HepG2 (cell line): ENCODE data around the gene FMC1. TPM values are rescaled to one million over a fixed set of nuclear protein-coding genes. Genes with fewer than 3 reads are reported as not detected.
A peak's percentile ranks its signal among the peaks of the same experiment; 100 is the strongest.

Experiments
- ATAC-seq: fragments of 200-7000 bp; cut with Tn5 transposase; 3 replicates; pipeline ENCODE4 v1.9.1; 2020; ENCODE audit warnings: mild to moderate bottlenecking, moderate library complexity
- BruUV-seq: library from RNA; stranded (reverse); fragments of 400-500 nt; replicated peaks from 2 replicates; lab custom pipeline; 2021; lab: Mats Ljungman, UMichigan
- CTCF ChIA-PET: fragments of 300-600 bp; formaldehyde crosslinking; extraction: SDS; loops from one replicate; lab custom pipeline; 2021; ENCODE audit warnings: low total read pairs, inconsistent platforms, low intra/inter-chr PET ratio; lab: Yijun Ruan, JAX
- POLR2A ChIA-PET: fragments of 350-600 bp; sonication (Branson Sonifier 250); formaldehyde crosslinking; loops from one replicate; lab custom pipeline; 2020; ENCODE audit warnings: antibody characterized with exemption, inconsistent platforms; lab: Yijun Ruan, JAX
- DNase-seq: peaks from one replicate; pipeline ENCODE4 v3.0.0-alpha.2; 2015; ENCODE audit warnings: low spot score
- FAIRE-seq: peaks from 3 replicates; lab custom pipeline; 2011; peaks lifted over from hg19 to GRCh38; lab: Jason Lieb, UNC
- H2AFZ ChIP-seq: one replicate; pipeline ENCODE4 v1.6.1; 2011; ENCODE audit warnings: low read length, inconsistent platforms
- H3K27ac ChIP-seq: fragments of 300-600 bp; 3 replicates; pipeline ENCODE4 v1.8.0; 2011; ENCODE audit warnings: mixed run types, mild to moderate bottlenecking, mixed read lengths, low read length, inconsistent platforms; ENCODE audit not compliant: insufficient read depth; ENCODE audit errors: extremely low read length
- H3K27me3 ChIP-seq, 2 experiments: fragments of 200-600 bp in 1 of 2; 2 replicates in 1 of 2; 3 replicates in 1 of 2; pipeline versions ENCODE4 v1.6.0 to v1.8.0; 2011; ENCODE audit warnings: low read length in 2 of 2, mild to moderate bottlenecking in 2 of 2, moderate library complexity in 2 of 2, inconsistent platforms in 1 of 2; ENCODE audit not compliant: insufficient read depth in 2 of 2, control insufficient read depth in 1 of 2
- H3K36me3 ChIP-seq, 2 experiments: fragments of 200-600 bp in 1 of 2; replicated peaks in 1 of 2; 2 replicates in 1 of 2; 3 replicates in 1 of 2; pipeline versions ENCODE4 v1.5.1 to v1.8.0; 2011; ENCODE audit warnings: low read length in 2 of 2, inconsistent platforms in 1 of 2; ENCODE audit not compliant: insufficient read depth in 2 of 2, control insufficient read depth in 1 of 2
- H3K4me1 ChIP-seq: 2 replicates; pipeline ENCODE4 v1.5.1; 2012; ENCODE audit warnings: low read length, inconsistent platforms; ENCODE audit not compliant: insufficient read depth
- H3K4me2 ChIP-seq: 2 replicates; pipeline ENCODE4 v1.6.0; 2011; ENCODE audit warnings: low read depth, low read length, inconsistent platforms
- H3K4me3 ChIP-seq, 3 experiments: fragments of 200-600 bp in 1 of 3; sonication (generic), shearing (Covaris generic) in 1 of 3; replicated peaks in 1 of 3; 2 replicates each; pipeline ENCODE4 v1.5.1; 2011 to 2016; ENCODE audit warnings: low read length in 3 of 3, inconsistent platforms in 2 of 3, low read depth in 2 of 3, mild to moderate bottlenecking in 2 of 3, control low read depth in 1 of 3, mixed read lengths in 1 of 3; ENCODE audit not compliant: insufficient read depth in 1 of 3
- H3K79me2 ChIP-seq: one replicate; pipeline ENCODE4 v1.6.1; 2011; ENCODE audit warnings: low read length, inconsistent platforms; ENCODE audit not compliant: insufficient read depth
- H3K9ac ChIP-seq: 2 replicates; pipeline ENCODE4 v1.6.0; 2011; ENCODE audit warnings: mild to moderate bottlenecking, low read depth, low read length, inconsistent platforms; ENCODE audit not compliant: insufficient read depth
- H3K9me3 ChIP-seq: 2 replicates; pipeline ENCODE4 v1.5.1; 2012; ENCODE audit warnings: mild to moderate bottlenecking, low read length
- H4K20me1 ChIP-seq: 2 replicates; pipeline ENCODE4 v1.6.0; 2011; ENCODE audit warnings: inconsistent platforms, mild to moderate bottlenecking, low read length, moderate library complexity; ENCODE audit not compliant: insufficient read depth
- KDM1A ChIP-seq: IDR thresholded peaks from 2 replicates; pipeline ENCODE4 v1.6.1; 2016; ENCODE audit warnings: missing compliant biosample characterization
- KDM4B ChIP-seq: sonication (generic); formaldehyde crosslinking; IDR thresholded peaks from 2 replicates; pipeline ENCODE4 v1.4.0; 2020; ENCODE audit warnings: missing genetic modification reagents
- KLF15 ChIP-seq: sonication (generic); formaldehyde crosslinking; IDR thresholded peaks from 2 replicates; pipeline ENCODE4 v1.8.1; 2023; ENCODE audit warnings: borderline replicate concordance, mild to moderate bottlenecking, inconsistent platforms, missing genetic modification reagents, mixed read lengths
- KMT2A ChIP-seq: sonication (generic); formaldehyde crosslinking; IDR thresholded peaks from 2 replicates; pipeline ENCODE4 v1.4.0; 2020; ENCODE audit warnings: missing genetic modification reagents
- MED13 ChIP-seq: sonication (generic); formaldehyde crosslinking; IDR thresholded peaks from 2 replicates; pipeline ENCODE4 v1.5.0; 2020; ENCODE audit warnings: missing genetic modification reagents
- MZF1 ChIP-seq: sonication (generic); formaldehyde crosslinking; IDR thresholded peaks from 2 replicates; pipeline ENCODE4 v1.8.1; 2023; ENCODE audit warnings: mild to moderate bottlenecking, missing genetic modification reagents, borderline replicate concordance
- NFKBIZ ChIP-seq: IDR thresholded peaks from 2 replicates; pipeline ENCODE4 v1.6.1; 2018; ENCODE audit warnings: missing genetic modification reagents, missing compliant biosample characterization
- NFYC ChIP-seq: IDR thresholded peaks from 2 replicates; pipeline ENCODE4 v1.6.1; 2016; ENCODE audit warnings: missing genetic modification reagents, missing compliant biosample characterization
- RFXANK ChIP-seq: IDR thresholded peaks from 2 replicates; pipeline ENCODE4 v1.6.1; 2016
- SP2 ChIP-seq: sonication (generic); formaldehyde crosslinking; IDR thresholded peaks from 2 replicates; pipeline ENCODE4 v1.5.1; 2020; ENCODE audit warnings: mild to moderate bottlenecking, missing genetic modification reagents
- XRCC5 ChIP-seq: fragments of 200-400 bp; formaldehyde crosslinking; optimal IDR thresholded peaks from 2 replicates; pipeline ENCODE3; 2017; ENCODE audit warnings: mild to moderate bottlenecking, low read length
- YEATS2 ChIP-seq: sonication (generic); formaldehyde crosslinking; IDR thresholded peaks from 2 replicates; pipeline ENCODE4 v1.4.0; 2020; ENCODE audit warnings: missing genetic modification reagents, borderline replicate concordance
- ZNF230 ChIP-seq: sonication (generic); formaldehyde crosslinking; IDR thresholded peaks from 2 replicates; pipeline ENCODE4 v1.4.0; 2020; ENCODE audit warnings: mild to moderate bottlenecking, missing genetic modification reagents
- ZNF234 ChIP-seq: sonication (generic); formaldehyde crosslinking; conservative IDR thresholded peaks from 2 replicates; pipeline ENCODE4 v1.5.1; 2020; ENCODE audit warnings: mild to moderate bottlenecking, missing genetic modification reagents
- ZNF431 ChIP-seq: sonication (generic); formaldehyde crosslinking; IDR thresholded peaks from 2 replicates; pipeline ENCODE4 v1.9.0; 2022; ENCODE audit warnings: missing genetic modification reagents, low read depth, mild to moderate bottlenecking, borderline replicate concordance
- ZNF460 ChIP-seq: sonication (generic); formaldehyde crosslinking; IDR thresholded peaks from 2 replicates; pipeline ENCODE4 v1.5.1; 2020; ENCODE audit warnings: missing genetic modification reagents, mild to moderate bottlenecking, borderline replicate concordance
- ZNF607 ChIP-seq: sonication (generic); formaldehyde crosslinking; IDR thresholded peaks from 2 replicates; pipeline ENCODE4 v1.5.1; 2020; ENCODE audit warnings: missing genetic modification reagents, mild to moderate bottlenecking, borderline replicate concordance
- ZNF660 ChIP-seq: sonication (generic); formaldehyde crosslinking; IDR thresholded peaks from 2 replicates; pipeline ENCODE4 v1.5.1; 2020; ENCODE audit warnings: mild to moderate bottlenecking, low read depth, missing genetic modification reagents, borderline replicate concordance
- WGBS: methylation state at CpG from one replicate; pipeline ENCODE4 v1.1.6; 2017; ENCODE audit warnings: low lambda C conversion rate; 5-methylcytosine and 5-hydroxymethylcytosine counted together
- in situ Hi-C: cut with HindIII; loops from 2 replicates; pipeline ENCODE4 v1.10.0; 2017; ENCODE audit warnings: low pct_unique_long_range_greater_than_20kb; ENCODE audit not compliant: extremely low pct_ligation_motif_present
- intact Hi-C: fragments of 100-400 bp; cut with micrococcal nuclease; formaldehyde crosslinking; loops from one replicate; pipeline ENCODE4 v1.10.0; 2022; ENCODE audit not compliant: unreplicated experiment
- polyA plus RNA-seq, 8 experiments: library from polyadenylated mRNA; depleted of rRNA in 3 of 8; stranded (reverse) in 7 of 8; unstranded in 1 of 8; fragments of >200 nt; fragmentation: Illumina TruSeq in 4 of 8; extraction: Trizol in 4 of 8; gene quantifications; 2 replicates each; pipeline versions ENCODE4 v1.2.1 to v1.2.3, GENCODE V29; 2011 to 2016; ENCODE audit warnings: low read depth in 4 of 8, missing spikeins in 1 of 8, mixed read lengths in 1 of 8; ENCODE audit not compliant: insufficient read depth in 1 of 8
- total RNA-seq, 5 experiments: library from RNA; depleted of rRNA; stranded (reverse); fragments of >200 nt; fragmentation: Illumina TruSeq; extraction: Trizol; gene quantifications; 2 replicates each; pipeline ENCODE4 v1.2.3, GENCODE V29; 2016; ENCODE audit warnings: low read depth in 1 of 5
- TF ChIP-seq, protein P1 (sequence below): IDR thresholded peaks from 2 replicates; pipeline ENCODE4 v1.6.1; 2016; ENCODE audit warnings: missing genetic modification reagents, missing compliant biosample characterization
- TF ChIP-seq, protein P2 (sequence below): sonication (generic); formaldehyde crosslinking; IDR thresholded peaks from 2 replicates; pipeline ENCODE4 v1.5.1; 2020; ENCODE audit warnings: mild to moderate bottlenecking, moderate library complexity, missing genetic modification reagents
- TF ChIP-seq, protein P3 (sequence below): IDR thresholded peaks from 2 replicates; pipeline ENCODE4 v1.6.1; 2016
- TF ChIP-seq, protein P4 (sequence below): sonication (generic); formaldehyde crosslinking; IDR thresholded peaks from 2 replicates; pipeline ENCODE4 v1.8.1; 2023; ENCODE audit warnings: mild to moderate bottlenecking, missing genetic modification reagents

Gene FMC1
- total and polyA plus RNA-seq, 2 of the 13 experiments (the other 11 are each of a cell fraction or from before 2014, with no cell fraction given): 39.2 to 50.7 TPM

DNA sequence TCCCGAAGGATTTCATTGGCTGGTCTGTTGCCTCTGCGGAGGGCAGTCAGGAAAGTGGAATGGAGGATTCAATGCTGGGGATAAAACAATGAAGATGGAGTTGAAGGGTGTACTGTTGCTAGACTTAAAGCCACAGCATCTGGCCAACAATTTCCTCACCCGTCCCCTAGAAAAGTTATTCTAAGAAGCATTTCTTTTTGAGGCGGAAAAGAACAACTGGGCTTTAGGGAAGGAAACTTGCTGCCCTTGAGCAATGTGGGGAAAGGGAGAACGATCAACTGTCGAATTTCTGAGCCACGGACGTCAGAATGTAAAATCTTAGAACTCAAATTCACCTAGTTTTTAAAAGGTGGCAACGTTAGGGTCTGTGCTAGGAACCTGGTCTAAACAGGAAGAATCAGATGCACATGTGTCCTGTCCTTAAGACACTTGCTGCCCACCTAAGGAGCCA, 664 bp downstream of the FMC1 start:
- CTCF ChIA-PET: no interaction called here
- Histone ChIP-seq H3K79me2 (peaks cover 12% of the 10 kb centered on the region), H4K20me1 (no peaks in the 10 kb centered on the region), H3K36me3 (peaks cover 2 to 4% of the 10 kb centered on the region in 2 experiments; a peak in 3 of 5 replicates), H3K9me3 (no peaks in the 10 kb centered on the region), H3K27ac (peak overlapping the region; percentile 100), H3K4me3 (peak overlapping the region; percentile 83 to 97 (median 92)), H3K9ac (peak overlapping the region; percentile 100), H3K4me2 (peak overlapping the region; percentile 87), H3K4me1 (peaks cover 22% of the 10 kb centered on the region), H3K27me3 (no peaks in the 10 kb centered on the region; a peak in 1 of 5 replicates), H2AFZ (peak overlapping the region; percentile 55)
- POLR2A ChIA-PET: no interaction called here
- WGBS: 0% methylated on average over 9 of the region's 9 CpGs
- BruUV-seq: TSS peak; percentile 77
- intact Hi-C loops: loop anchor here (1.0 to 10.0 kb wide), 2 partner anchors 18 to 237 kb away; partner anchors contain the start of genes LUC7L2 and ZC3HAV1
- FAIRE-seq: peak; percentile 21
- ATAC-seq: no peak
- DNase-seq: no peak
- in situ Hi-C loops: no loop called here
- TF ChIP-seq, protein P1, sequence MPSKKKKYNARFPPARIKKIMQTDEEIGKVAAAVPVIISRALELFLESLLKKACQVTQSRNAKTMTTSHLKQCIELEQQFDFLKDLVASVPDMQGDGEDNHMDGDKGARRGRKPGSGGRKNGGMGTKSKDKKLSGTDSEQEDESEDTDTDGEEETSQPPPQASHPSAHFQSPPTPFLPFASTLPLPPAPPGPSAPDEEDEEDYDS (CRISPR knock-in tag): peak; percentile 74
- TF ChIP-seq XRCC5: peak; percentile 27
- TF ChIP-seq ZNF230 (CRISPR knock-in tag): 0 out of 2 replicates have a peak, but pooled peaks have one; percentile 20
- TF ChIP-seq, protein P2, sequence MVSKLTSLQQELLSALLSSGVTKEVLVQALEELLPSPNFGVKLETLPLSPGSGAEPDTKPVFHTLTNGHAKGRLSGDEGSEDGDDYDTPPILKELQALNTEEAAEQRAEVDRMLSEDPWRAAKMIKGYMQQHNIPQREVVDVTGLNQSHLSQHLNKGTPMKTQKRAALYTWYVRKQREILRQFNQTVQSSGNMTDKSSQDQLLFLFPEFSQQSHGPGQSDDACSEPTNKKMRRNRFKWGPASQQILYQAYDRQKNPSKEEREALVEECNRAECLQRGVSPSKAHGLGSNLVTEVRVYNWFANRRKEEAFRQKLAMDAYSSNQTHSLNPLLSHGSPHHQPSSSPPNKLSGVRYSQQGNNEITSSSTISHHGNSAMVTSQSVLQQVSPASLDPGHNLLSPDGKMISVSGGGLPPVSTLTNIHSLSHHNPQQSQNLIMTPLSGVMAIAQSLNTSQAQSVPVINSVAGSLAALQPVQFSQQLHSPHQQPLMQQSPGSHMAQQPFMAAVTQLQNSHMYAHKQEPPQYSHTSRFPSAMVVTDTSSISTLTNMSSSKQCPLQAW (CRISPR knock-in tag): 0 out of 2 replicates have a peak, but pooled peaks have one; percentile 1
- TF ChIP-seq NFKBIZ: 0 out of 2 replicates have a peak, but pooled peaks have one; percentile 65
- 0 out of 2 replicates have a peak, but pooled peaks have one; percentile 14 for TF ChIP-seq KDM1A (CRISPR knock-in tag)
- peak; percentile 49; the same call in 1 of the 2 replicates for TF ChIP-seq SP2
- TF ChIP-seq ZNF234 (CRISPR knock-in tag): 0 out of 2 replicates have a peak, but pooled peaks have one; percentile 29
- peak; percentile 49; the same call in 1 of the 2 replicates for TF ChIP-seq RFXANK (CRISPR knock-in tag)
- TF ChIP-seq NFYC (CRISPR knock-in tag): peak; percentile 81
- no peak for TF ChIP-seq ZNF660 (CRISPR knock-in tag)
- TF ChIP-seq KDM4B: 0 out of 2 replicates have a peak, but pooled peaks have one; percentile 36
- no peak for TF ChIP-seq ZNF460
- TF ChIP-seq ZNF607 (CRISPR knock-in tag): peak; percentile 23; the same call in 1 of the 2 replicates
- TF ChIP-seq, protein P3, sequence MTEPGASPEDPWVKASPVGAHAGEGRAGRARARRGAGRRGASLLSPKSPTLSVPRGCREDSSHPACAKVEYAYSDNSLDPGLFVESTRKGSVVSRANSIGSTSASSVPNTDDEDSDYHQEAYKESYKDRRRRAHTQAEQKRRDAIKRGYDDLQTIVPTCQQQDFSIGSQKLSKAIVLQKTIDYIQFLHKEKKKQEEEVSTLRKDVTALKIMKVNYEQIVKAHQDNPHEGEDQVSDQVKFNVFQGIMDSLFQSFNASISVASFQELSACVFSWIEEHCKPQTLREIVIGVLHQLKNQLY: no peak
- 0 out of 2 replicates have a peak, but pooled peaks have one; percentile 14 for TF ChIP-seq ZNF431
- TF ChIP-seq MZF1: 0 out of 2 replicates have a peak, but pooled peaks have one; percentile 14
- peak; percentile 13; the same call in 1 of the 2 replicates for TF ChIP-seq YEATS2 (CRISPR knock-in tag)
- TF ChIP-seq, protein P4, sequence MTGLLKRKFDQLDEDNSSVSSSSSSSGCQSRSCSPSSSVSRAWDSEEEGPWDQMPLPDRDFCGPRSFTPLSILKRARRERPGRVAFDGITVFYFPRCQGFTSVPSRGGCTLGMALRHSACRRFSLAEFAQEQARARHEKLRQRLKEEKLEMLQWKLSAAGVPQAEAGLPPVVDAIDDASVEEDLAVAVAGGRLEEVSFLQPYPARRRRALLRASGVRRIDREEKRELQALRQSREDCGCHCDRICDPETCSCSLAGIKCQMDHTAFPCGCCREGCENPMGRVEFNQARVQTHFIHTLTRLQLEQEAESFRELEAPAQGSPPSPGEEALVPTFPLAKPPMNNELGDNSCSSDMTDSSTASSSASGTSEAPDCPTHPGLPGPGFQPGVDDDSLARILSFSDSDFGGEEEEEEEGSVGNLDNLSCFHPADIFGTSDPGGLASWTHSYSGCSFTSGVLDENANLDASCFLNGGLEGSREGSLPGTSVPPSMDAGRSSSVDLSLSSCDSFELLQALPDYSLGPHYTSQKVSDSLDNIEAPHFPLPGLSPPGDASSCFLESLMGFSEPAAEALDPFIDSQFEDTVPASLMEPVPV: no peak
- TF ChIP-seq KMT2A: 0 out of 2 replicates have a peak, but pooled peaks have one; percentile 36
- TF ChIP-seq MED13 (CRISPR knock-in tag): no peak
- TF ChIP-seq KLF15 (CRISPR knock-in tag): peak; percentile 99; the same call in 1 of the 2 replicates
